K562 (cell line): ENCODE measurements around the gene PDE11A. TPM values are rescaled to one million over a fixed set of nuclear protein-coding genes. Genes with fewer than 3 reads are reported as not detected.

Experiments used
- ARID2 ChIP-seq: fragments of 450-650 bp; IDR thresholded peaks from 2 replicates; pipeline ENCODE4 v1.6.1; 2017; ENCODE audit warnings: antibody characterized with exemption, mild to moderate bottlenecking
- BRD4 ChIP-seq: fragments of 200-600 bp; sonication (generic); IDR thresholded peaks from 2 replicates; pipeline ENCODE4 v1.6.1; 2017; ENCODE audit warnings: inconsistent platforms
- CLOCK ChIP-seq: fragments of 250-450 bp; sonication (Bioruptor Pico); IDR thresholded peaks from 2 replicates; pipeline ENCODE4 v1.4.0; 2020; ENCODE audit warnings: mild to moderate bottlenecking, moderate library complexity, borderline replicate concordance
- CREM ChIP-seq: IDR thresholded peaks from 2 replicates; pipeline ENCODE4 v1.6.1; 2014; ENCODE audit warnings: antibody characterized with exemption, low read depth
- ELK1 ChIP-seq: sonication (generic); formaldehyde crosslinking; IDR thresholded peaks from 2 replicates; pipeline ENCODE4 v1.8.1; 2022; ENCODE audit warnings: missing genetic modification reagents
- ETS2 ChIP-seq: IDR thresholded peaks from 2 replicates; pipeline ENCODE4 v1.6.1; 2016; ENCODE audit warnings: borderline replicate concordance, missing genetic modification characterization, mild to moderate bottlenecking, moderate library complexity, missing compliant biosample characterization; ENCODE audit not compliant: poor library complexity, severe bottlenecking
- HINFP ChIP-seq: fragments of 450-650 bp; conservative IDR thresholded peaks from 2 replicates; pipeline ENCODE4 v1.6.1; 2016; ENCODE audit warnings: missing genetic modification characterization, low read depth, mild to moderate bottlenecking, control low read depth, missing compliant biosample characterization
- KAT7 ChIP-seq: sonication (generic); formaldehyde crosslinking; IDR thresholded peaks from 2 replicates; pipeline ENCODE4 v1.8.0; 2022; ENCODE audit warnings: missing genetic modification reagents, mild to moderate bottlenecking, borderline replicate concordance
- MBD2 ChIP-seq: sonication (generic); IDR thresholded peaks from 2 replicates; pipeline ENCODE4 v1.6.1; 2016; ENCODE audit warnings: low read depth, borderline replicate concordance
- SUPT5H ChIP-seq: fragments of 450-650 bp; IDR thresholded peaks from 2 replicates; pipeline ENCODE4 v1.6.1; 2016
- TRIM28 ChIP-seq: fragments of 450-650 bp; IDR thresholded peaks from 2 replicates; pipeline ENCODE4 v1.6.1; 2017
- TSC22D4 ChIP-seq: fragments of 450-650 bp; IDR thresholded peaks from 2 replicates; pipeline ENCODE4 v1.6.1; 2016; ENCODE audit warnings: missing genetic modification characterization, missing biosample characterization, control low read depth
- ZC3H4 ChIP-seq: sonication (generic); formaldehyde crosslinking; IDR thresholded peaks from 2 replicates; pipeline ENCODE4 v1.9.0; 2021; ENCODE audit warnings: missing genetic modification reagents, borderline replicate concordance
- ZNF133 ChIP-seq: fragments of 250-450 bp; sonication (Bioruptor Pico); IDR thresholded peaks from 2 replicates; pipeline ENCODE4 v1.4.0; 2020; ENCODE audit warnings: mild to moderate bottlenecking
- ZNF280B ChIP-seq: fragments of 250-450 bp; sonication (Bioruptor Pico); IDR thresholded peaks from 2 replicates; pipeline ENCODE4 v1.5.1; 2021; ENCODE audit warnings: mild to moderate bottlenecking
- ZNF740 ChIP-seq, 3 experiments: fragments of 200-800 bp in 1 of 3; sonication (Bioruptor generic) in 1 of 3; sonication (generic) in 1 of 3; formaldehyde crosslinking in 1 of 3; IDR thresholded peaks; 2 replicates each; pipeline versions ENCODE4 v1.6.1 to v1.8.0; 2016 to 2022; ENCODE audit warnings: mild to moderate bottlenecking in 2 of 3, missing compliant biosample characterization in 2 of 3, missing genetic modification characterization in 2 of 3, missing genetic modification reagents in 1 of 3
- polyA plus RNA-seq, 8 experiments: library from polyadenylated mRNA; depleted of rRNA in 4 of 8; stranded (reverse) in 5 of 8; unstranded in 3 of 8; fragments of >200 nt; fragmentation: Nextera tagmentation in 2 of 8; fragmentation: Illumina TruSeq in 1 of 8; extraction: Ambion mirVana in 2 of 8; extraction: Trizol in 1 of 8; gene quantifications; 2 replicates each; pipeline versions ENCODE4 v1.2.1 to v1.2.3, GENCODE V29; 2011 to 2014; ENCODE audit warnings: inconsistent platforms in 1 of 8, missing spikeins in 1 of 8
- total RNA-seq, 7 experiments: library from RNA; depleted of rRNA in 6 of 7; stranded (reverse); fragments of >200 nt in 6 of 7; fragmentation: Illumina TruSeq in 2 of 7; extraction: Trizol in 2 of 7; gene quantifications; 2 replicates each; pipeline versions ENCODE4 v1.2.1 to v1.2.3, GENCODE V29; 2011 to 2021; ENCODE audit warnings: low replicate concordance in 1 of 7

The PDE11A gene
- total and polyA plus RNA-seq, 9 of the 15 experiments (the other 6 are each of a cell fraction or from before 2014, with no cell fraction given) = 3.2 to 22.1 (median 5.7) TPM

- no peak for TF ChIP-seq CLOCK (CRISPR knock-in tag)
- no peak for TF ChIP-seq ETS2
- 0 out of 2 replicates have a peak, but pooled peaks have one; percentile 59 for TF ChIP-seq MBD2
- TF ChIP-seq KAT7 = peak; percentile 97
- TF ChIP-seq ZNF740 (CRISPR knock-in tag; IDR thresholded peaks at IDR 0.05) = 0 out of 2 replicates have a peak, but pooled peaks have one; percentile 70
- TF ChIP-seq ZNF740 (tag; IDR thresholded peaks at IDR 0.05) = no peak
- TF ChIP-seq CREM = peak; percentile 75
- TF ChIP-seq ARID2 = no peak
- peak; percentile 94 for TF ChIP-seq TRIM28
- no peak for TF ChIP-seq ELK1 (CRISPR knock-in tag)
- no peak for TF ChIP-seq ZNF280B (CRISPR knock-in tag)
- TF ChIP-seq ZC3H4 (CRISPR knock-in tag) = no peak
- no peak for TF ChIP-seq ZNF133 (CRISPR knock-in tag)
- peak; percentile 55; the same call in 1 of the 2 replicates for TF ChIP-seq HINFP (tag)
- peak; percentile 81 for TF ChIP-seq SUPT5H
- TF ChIP-seq BRD4 = no peak
- no peak for TF ChIP-seq TSC22D4 (tag)
Observed at GRCh38 chr2:178072383-178073301, at the start of gene PDE11A (continued).
